ENCODE results near the gene SEPSECS. TPM values are rescaled to one million over a fixed set of nuclear protein-coding genes. Genes with fewer than 3 reads are reported as not detected.
"Not testable (repeated sequence)": the region's sequence is repeated elsewhere in the genome, so short reads cannot be mapped to it uniquely, and the experiment has no call there.

The SEPSECS gene
- total RNA-seq, 4 donors from 2014 or later = 5.0 to 25.9 (median 23.6) TPM

GRCh38 chr4:25088093-25088952, 71.9 kb downstream of the SEPSECS start:
- no peak for DNase-seq
- no peak for TF ChIP-seq POLR2A (IDR thresholded peaks at IDR 0.05)
- TF ChIP-seq CTCF (IDR thresholded peaks at IDR 0.05) = no peak
- H3K27ac ChIP-seq = no peak overlapping the region

GRCh38 chr4:25085671-25086070, 74.6 kb downstream of the SEPSECS start:
- Histone ChIP-seq H3K9me3 (no peaks in the 10 kb centered on the region), H3K4me1 (peaks cover 0 to 14% (median 0%) of the 10 kb centered on the region in 4 donors), H3K4me3 (no peak overlapping the region), H3K27me3 (no peaks in the 10 kb centered on the region), H3K36me3 (no peaks in the 10 kb centered on the region), H3K27ac (no peak overlapping the region)
- TF ChIP-seq POLR2A (IDR thresholded peaks at IDR 0.05) (no peak), CTCF (IDR thresholded peaks at IDR 0.05) (no peak)
- DNase-seq = no peak

More at GRCh38 chr4:25088093-25088952, 71.9 kb downstream of the SEPSECS start:
- H3K36me3 ChIP-seq = no peaks in the 10 kb centered on the region
- no peaks in the 10 kb centered on the region for H3K27me3 ChIP-seq
- H3K4me3 ChIP-seq = peak overlapping the region in 1 of 4 donors; percentile 29
- no peaks in the 10 kb centered on the region for H3K9me3 ChIP-seq
- peaks cover 0 to 14% (median 0%) of the 10 kb centered on the region in 4 donors for H3K4me1 ChIP-seq

- H3K27me3 ChIP-seq, H3K4me1 ChIP-seq, H3K27ac ChIP-seq, DNase-seq, H3K9me3 ChIP-seq, H3K36me3 ChIP-seq, H3K4me3 ChIP-seq: not testable (repeated sequence)
Observed at GRCh38 chr4:25083441-25083840, 76.8 kb downstream of the SEPSECS start.

GRCh38 chr4:25081866-25082471, 78.3 kb downstream of the SEPSECS start:
- peaks cover 0 to 4% (median 0%) of the 10 kb centered on the region in 4 donors for H3K4me1 ChIP-seq

GRCh38 chr4:25080571-25080970, 79.7 kb downstream of the SEPSECS start:
- no peak for TF ChIP-seq POLR2A (IDR thresholded peaks at IDR 0.05)
- TF ChIP-seq CTCF (IDR thresholded peaks at IDR 0.05) = no peak
- no peaks in the 10 kb centered on the region for H3K9me3 ChIP-seq
- H3K4me3 ChIP-seq = no peak overlapping the region
- no peaks in the 10 kb centered on the region for H3K36me3 ChIP-seq
- H3K27ac ChIP-seq = no peak overlapping the region
- H3K4me1 ChIP-seq = peaks cover 0 to 2% (median 0%) of the 10 kb centered on the region in 4 donors
- no peak for DNase-seq
- H3K27me3 ChIP-seq = no peaks in the 10 kb centered on the region

More at GRCh38 chr4:25081866-25082471, 78.3 kb downstream of the SEPSECS start:
- no peak for TF ChIP-seq POLR2A (IDR thresholded peaks at IDR 0.05)
- no peaks in the 10 kb centered on the region for H3K9me3 ChIP-seq
- no peak for DNase-seq
- no peak overlapping the region for H3K4me3 ChIP-seq
- no peaks in the 10 kb centered on the region for H3K27me3 ChIP-seq
- no peak overlapping the region for H3K27ac ChIP-seq
- no peaks in the 10 kb centered on the region for H3K36me3 ChIP-seq

- H3K36me3 ChIP-seq = no peaks in the 10 kb centered on the region
Observed at GRCh38 chr4:25078523-25078922, 81.7 kb downstream of the SEPSECS start.

More at GRCh38 chr4:25078523-25078922, 81.7 kb downstream of the SEPSECS start:
- H3K9me3 ChIP-seq = no peaks in the 10 kb centered on the region
- no peaks in the 10 kb centered on the region for H3K27me3 ChIP-seq
- no peak for DNase-seq
- H3K4me1 ChIP-seq = no peaks in the 10 kb centered on the region
- H3K4me3 ChIP-seq = no peak overlapping the region
- TF ChIP-seq CTCF (IDR thresholded peaks at IDR 0.05) (no peak), POLR2A (IDR thresholded peaks at IDR 0.05) (no peak)
- H3K27ac ChIP-seq = no peak overlapping the region

Measured in Peyer's patch (tissue), 4 donors.